Fibroblast of lung (primary cell): Measurements from ENCODE around the gene TMEM198.
A peak's percentile ranks its signal among the peaks of the same experiment; 100 is the strongest.

ENCODE experiments used
- CTCF ChIP-seq, 2 donors: IDR thresholded peaks in 1 of 2; conservative IDR thresholded peaks in 1 of 2; 1 replicate in 1 of 2; 2 replicates in 1 of 2; pipeline ENCODE4 v1.5.1; 2011 to 2012; ENCODE audit warnings: low read length in 2 of 2, control low read depth in 1 of 2, inconsistent platforms in 1 of 2, low read depth in 1 of 2, mild to moderate bottlenecking in 1 of 2
- EZH2 ChIP-seq: IDR thresholded peaks from 2 replicates; pipeline ENCODE4 v1.5.1; 2012; ENCODE audit warnings: low read length, control low read depth, mild to moderate bottlenecking; ENCODE audit errors: missing control alignments

GRCh38 chr2:219500135-219500534 is 43.7 kb upstream of the TMEM198 start:
- no peak for TF ChIP-seq EZH2
- TF ChIP-seq CTCF (conservative IDR thresholded peaks at IDR 0.05 in 1 of 2, IDR thresholded peaks at IDR 0.05 in 1 of 2; ENCODE audit: low read depth in 1 of 2, low read length in 2 of 2), result peak in 1 of 2 donors; percentile 24
